Measurements from ENCODE around the gene BCAS3.
A peak's percentile ranks its signal among the peaks of the same experiment; 100 is the strongest.

Gene BCAS3

GRCh38 chr17:60677308-60678117, at the start of gene BCAS3:
TSS of gene BCAS3 (plus strand) at chr17:60677851.
- H3K4me1 Mint-ChIP-seq, result peaks cover 25% of the 10 kb centered on the region
- ATAC-seq (peak; percentile 96), DNase-seq (ENCODE audit: low spot score in 2 of 2) (peak; percentile 83 to 96)
- peaks cover 2% of the 10 kb centered on the region for H3K9me3 Mint-ChIP-seq
- peaks cover 9% of the 10 kb centered on the region for H3K36me3 Mint-ChIP-seq
- H3K4me3 Mint-ChIP-seq, result peak within 1 kb of the TSS; percentile 94
- H3K27ac Mint-ChIP-seq, result peak within 1 kb of the TSS; percentile 95

GRCh38 chr17:60628252-60628889, 49.3 kb upstream of the BCAS3 start:
- H3K27ac Mint-ChIP-seq, result no peak overlapping the region
- no peak overlapping the region for H3K4me3 Mint-ChIP-seq
- H3K9me3 Mint-ChIP-seq, result no peaks in the 10 kb centered on the region
- ATAC-seq, result no peak
- DNase-seq (ENCODE audit: low spot score in 2 of 2), result no peak
- H3K4me1 Mint-ChIP-seq, result peaks cover 3% of the 10 kb centered on the region
- H3K36me3 Mint-ChIP-seq, result peaks cover 59% of the 10 kb centered on the region

GRCh38 chr17:60629120-60629519, 48.5 kb upstream of the BCAS3 start:
- Mint-ChIP-seq H3K9me3 (no peaks in the 10 kb centered on the region), H3K4me3 (no peak overlapping the region), H3K4me1 (no peaks in the 10 kb centered on the region), H3K27ac (no peak overlapping the region), H3K36me3 (peaks cover 57% of the 10 kb centered on the region)
- DNase-seq (ENCODE audit: low spot score in 2 of 2) (no peak), ATAC-seq (no peak)

- DNase-seq (ENCODE audit: low spot score in 2 of 2), result no peak
- ATAC-seq, result no peak
- Mint-ChIP-seq H3K4me3 (no peak overlapping the region), H3K4me1 (no peaks in the 10 kb centered on the region), H3K9me3 (no peaks in the 10 kb centered on the region), H3K36me3 (peaks cover 57% of the 10 kb centered on the region), H3K27ac (no peak overlapping the region)
These were observed 47.3 kb upstream of the BCAS3 start for GRCh38 chr17:60630352-60630751.

- ATAC-seq (no peak), DNase-seq (ENCODE audit: low spot score in 2 of 2) (no peak)
- no peak overlapping the region for H3K27ac Mint-ChIP-seq
- H3K9me3 Mint-ChIP-seq, result no peaks in the 10 kb centered on the region
- H3K4me1 Mint-ChIP-seq, result no peaks in the 10 kb centered on the region
- peaks cover 57% of the 10 kb centered on the region for H3K36me3 Mint-ChIP-seq
- H3K4me3 Mint-ChIP-seq, result no peak overlapping the region
These were observed 46.5 kb upstream of the BCAS3 start for GRCh38 chr17:60631119-60631518.

- H3K9me3 Mint-ChIP-seq, result no peaks in the 10 kb centered on the region
- peaks cover 75% of the 10 kb centered on the region for H3K36me3 Mint-ChIP-seq
- no peak for ATAC-seq
- no peak for DNase-seq (ENCODE audit: low spot score in 2 of 2)
- peak overlapping the region; percentile 6 for H3K27ac Mint-ChIP-seq
- H3K4me1 Mint-ChIP-seq, result peaks cover 10% of the 10 kb centered on the region
- no peak overlapping the region for H3K4me3 Mint-ChIP-seq
These were observed 40.0 kb upstream of the BCAS3 start for GRCh38 chr17:60637683-60638082.

- no peak overlapping the region for H3K27ac Mint-ChIP-seq
- peaks cover 10% of the 10 kb centered on the region for H3K4me1 Mint-ChIP-seq
- H3K36me3 Mint-ChIP-seq, result peaks cover 78% of the 10 kb centered on the region
- ATAC-seq, result no peak
- H3K9me3 Mint-ChIP-seq, result no peaks in the 10 kb centered on the region
- no peak for DNase-seq (ENCODE audit: low spot score in 2 of 2)
- no peak overlapping the region for H3K4me3 Mint-ChIP-seq
These were observed 38.7 kb upstream of the BCAS3 start for GRCh38 chr17:60639019-60639330.

- Mint-ChIP-seq H3K27ac (no peak overlapping the region), H3K4me3 (no peak overlapping the region), H3K36me3 (peaks cover 63% of the 10 kb centered on the region), H3K4me1 (peaks cover 10% of the 10 kb centered on the region), H3K9me3 (no peaks in the 10 kb centered on the region)
- no peak for DNase-seq (ENCODE audit: low spot score in 2 of 2)
- no peak for ATAC-seq
These were observed 37.1 kb upstream of the BCAS3 start for GRCh38 chr17:60640503-60640902.

- DNase-seq (ENCODE audit: low spot score in 2 of 2) (no peak), ATAC-seq (no peak)
- no peak overlapping the region for H3K4me3 Mint-ChIP-seq
- peaks cover 10% of the 10 kb centered on the region for H3K4me1 Mint-ChIP-seq
- no peaks in the 10 kb centered on the region for H3K9me3 Mint-ChIP-seq
- peaks cover 57% of the 10 kb centered on the region for H3K36me3 Mint-ChIP-seq
- no peak overlapping the region for H3K27ac Mint-ChIP-seq
These were observed 36.5 kb upstream of the BCAS3 start for GRCh38 chr17:60641126-60641525.

GRCh38 chr17:60641810-60642220, 35.8 kb upstream of the BCAS3 start:
- H3K4me1 Mint-ChIP-seq, result peaks cover 10% of the 10 kb centered on the region
- H3K27ac Mint-ChIP-seq, result no peak overlapping the region
- DNase-seq (ENCODE audit: low spot score in 2 of 2) (peak in 1 of 2 donors; percentile 63), ATAC-seq (peak; percentile 65)
- peaks cover 50% of the 10 kb centered on the region for H3K36me3 Mint-ChIP-seq
- no peak overlapping the region for H3K4me3 Mint-ChIP-seq
- H3K9me3 Mint-ChIP-seq, result no peaks in the 10 kb centered on the region

GRCh38 chr17:60645918-60646523, 31.6 kb upstream of the BCAS3 start:
- Mint-ChIP-seq H3K4me3 (no peak overlapping the region), H3K27ac (no peak overlapping the region), H3K4me1 (peaks cover 10% of the 10 kb centered on the region), H3K9me3 (no peaks in the 10 kb centered on the region), H3K36me3 (peaks cover 47% of the 10 kb centered on the region)
- DNase-seq (ENCODE audit: low spot score in 2 of 2), result no peak
- no peak for ATAC-seq

- H3K4me1 Mint-ChIP-seq, result peaks cover 5% of the 10 kb centered on the region
- H3K27ac Mint-ChIP-seq, result no peak overlapping the region
- ATAC-seq (no peak), DNase-seq (ENCODE audit: low spot score in 2 of 2) (no peak)
- H3K9me3 Mint-ChIP-seq, result no peaks in the 10 kb centered on the region
- H3K4me3 Mint-ChIP-seq, result no peak overlapping the region
- peaks cover 45% of the 10 kb centered on the region for H3K36me3 Mint-ChIP-seq
These were observed 30.9 kb upstream of the BCAS3 start for GRCh38 chr17:60646701-60647100.

- peaks cover 10% of the 10 kb centered on the region for H3K4me1 Mint-ChIP-seq
- no peak overlapping the region for H3K27ac Mint-ChIP-seq
These were observed 29.9 kb upstream of the BCAS3 start for GRCh38 chr17:60647705-60648104.

GRCh38 chr17:60652454-60653247, 25.0 kb upstream of the BCAS3 start:
- DNase-seq (ENCODE audit: low spot score in 2 of 2), result no peak
- no peaks in the 10 kb centered on the region for H3K9me3 Mint-ChIP-seq
- no peak overlapping the region for H3K27ac Mint-ChIP-seq
- H3K4me3 Mint-ChIP-seq, result no peak overlapping the region
- ATAC-seq, result no peak
- H3K4me1 Mint-ChIP-seq, result peaks cover 22% of the 10 kb centered on the region
- H3K36me3 Mint-ChIP-seq, result peaks cover 68% of the 10 kb centered on the region

More at GRCh38 chr17:60647705-60648104, 29.9 kb upstream of the BCAS3 start:
- H3K9me3 Mint-ChIP-seq, result no peaks in the 10 kb centered on the region
- ATAC-seq (no peak), DNase-seq (ENCODE audit: low spot score in 2 of 2) (no peak)
- no peak overlapping the region for H3K4me3 Mint-ChIP-seq
- H3K36me3 Mint-ChIP-seq, result peaks cover 48% of the 10 kb centered on the region

GRCh38 chr17:60653569-60653968, 24.1 kb upstream of the BCAS3 start:
- Mint-ChIP-seq H3K4me3 (no peak overlapping the region), H3K9me3 (no peaks in the 10 kb centered on the region), H3K4me1 (peaks cover 22% of the 10 kb centered on the region), H3K27ac (no peak overlapping the region), H3K36me3 (peaks cover 68% of the 10 kb centered on the region)
- no peak for ATAC-seq
- DNase-seq (ENCODE audit: low spot score in 2 of 2), result no peak

Measured in stimulated activated effector memory CD8-positive, alpha-beta T cell treated with anti-CD3 and anti-CD28 coated beads, Interleukin-12 subunit alpha, Interleukin-12 subunit beta, amount 100 ng/mL, for 72 hours (primary cell).